HL-60 (cell line): ENCODE results near the gene DISP3.

Experiments used
- DNase-seq, 2 experiments: peaks; one replicate each; pipeline ENCODE4 v3.0.0-alpha.2; 2010 to 2020; ENCODE audit warnings: low read depth in 1 of 2, low spot score in 1 of 2
- H3K27ac ChIP-seq: fragments of 250-450 bp; sonication (Bioruptor Pico); replicated peaks from 2 replicates; pipeline ENCODE4 v1.5.1; 2020; ENCODE audit warnings: mild to moderate bottlenecking, moderate library complexity
- H3K27me3 ChIP-seq: fragments of 250-450 bp; sonication (Bioruptor Pico); 2 replicates; pipeline ENCODE4 v1.5.1; 2021; ENCODE audit warnings: mild to moderate bottlenecking, moderate library complexity; ENCODE audit not compliant: insufficient read depth, poor library complexity, severe bottlenecking
- H3K4me3 ChIP-seq: replicated peaks from 2 replicates; pipeline ENCODE4 v1.5.1; 2011; ENCODE audit warnings: mild to moderate bottlenecking, control low read depth, low read length; ENCODE audit not compliant: insufficient read depth
- CTCF ChIP-seq: IDR thresholded peaks from one replicate; pipeline ENCODE4 v1.5.1; 2011; ENCODE audit warnings: low read length, control low read depth, inconsistent platforms; ENCODE audit not compliant: insufficient read depth
- GABPA ChIP-seq: IDR thresholded peaks from 2 replicates; pipeline ENCODE4 v1.6.1; 2012; ENCODE audit warnings: low read depth
- POLR2AphosphoS5 ChIP-seq: IDR thresholded peaks from 2 replicates; pipeline ENCODE4 v1.6.1; 2012; ENCODE audit warnings: low read depth
- SPI1 ChIP-seq: IDR thresholded peaks from 2 replicates; pipeline ENCODE4 v1.6.1; 2012; ENCODE audit warnings: low read depth, mild to moderate bottlenecking, borderline replicate concordance
- TF ChIP-seq, protein P1 (sequence below): IDR thresholded peaks from 2 replicates; pipeline ENCODE4 v1.6.1; 2012; ENCODE audit warnings: low read depth; ENCODE audit not compliant: insufficient replicate concordance

Gene DISP3

DNA sequence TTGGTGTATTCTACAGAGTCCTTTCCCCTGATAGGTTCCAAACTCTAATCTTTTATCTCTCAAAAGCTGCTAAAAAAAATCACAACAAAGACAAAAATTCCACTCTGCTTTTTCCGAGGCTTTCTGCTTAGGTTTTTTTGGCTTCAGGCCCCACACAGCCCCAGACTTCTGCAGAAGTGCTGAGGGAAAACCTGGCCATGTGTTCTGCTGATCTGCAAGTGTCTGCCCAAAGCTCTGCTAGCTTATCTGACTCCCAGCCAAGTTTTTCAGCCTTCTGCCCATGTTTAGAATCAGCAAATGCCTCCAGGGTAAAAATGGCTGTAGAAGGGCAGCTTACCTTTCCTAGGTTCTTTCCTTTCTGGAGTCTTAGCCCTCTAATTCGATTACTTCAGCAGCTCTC is 28.4 kb downstream of the DISP3 start:
- no peaks in the 10 kb centered on the region for H3K27me3 ChIP-seq
- no peak overlapping the region for H3K27ac ChIP-seq
- H3K4me3 ChIP-seq, result no peak overlapping the region
- TF ChIP-seq CTCF (no peak), GABPA (no peak), SPI1 (no peak), POLR2AphosphoS5 (no peak)
- TF ChIP-seq, protein P1, sequence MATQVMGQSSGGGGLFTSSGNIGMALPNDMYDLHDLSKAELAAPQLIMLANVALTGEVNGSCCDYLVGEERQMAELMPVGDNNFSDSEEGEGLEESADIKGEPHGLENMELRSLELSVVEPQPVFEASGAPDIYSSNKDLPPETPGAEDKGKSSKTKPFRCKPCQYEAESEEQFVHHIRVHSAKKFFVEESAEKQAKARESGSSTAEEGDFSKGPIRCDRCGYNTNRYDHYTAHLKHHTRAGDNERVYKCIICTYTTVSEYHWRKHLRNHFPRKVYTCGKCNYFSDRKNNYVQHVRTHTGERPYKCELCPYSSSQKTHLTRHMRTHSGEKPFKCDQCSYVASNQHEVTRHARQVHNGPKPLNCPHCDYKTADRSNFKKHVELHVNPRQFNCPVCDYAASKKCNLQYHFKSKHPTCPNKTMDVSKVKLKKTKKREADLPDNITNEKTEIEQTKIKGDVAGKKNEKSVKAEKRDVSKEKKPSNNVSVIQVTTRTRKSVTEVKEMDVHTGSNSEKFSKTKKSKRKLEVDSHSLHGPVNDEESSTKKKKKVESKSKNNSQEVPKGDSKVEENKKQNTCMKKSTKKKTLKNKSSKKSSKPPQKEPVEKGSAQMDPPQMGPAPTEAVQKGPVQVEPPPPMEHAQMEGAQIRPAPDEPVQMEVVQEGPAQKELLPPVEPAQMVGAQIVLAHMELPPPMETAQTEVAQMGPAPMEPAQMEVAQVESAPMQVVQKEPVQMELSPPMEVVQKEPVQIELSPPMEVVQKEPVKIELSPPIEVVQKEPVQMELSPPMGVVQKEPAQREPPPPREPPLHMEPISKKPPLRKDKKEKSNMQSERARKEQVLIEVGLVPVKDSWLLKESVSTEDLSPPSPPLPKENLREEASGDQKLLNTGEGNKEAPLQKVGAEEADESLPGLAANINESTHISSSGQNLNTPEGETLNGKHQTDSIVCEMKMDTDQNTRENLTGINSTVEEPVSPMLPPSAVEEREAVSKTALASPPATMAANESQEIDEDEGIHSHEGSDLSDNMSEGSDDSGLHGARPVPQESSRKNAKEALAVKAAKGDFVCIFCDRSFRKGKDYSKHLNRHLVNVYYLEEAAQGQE, result no peak
- DNase-seq, result no peak

DNA sequence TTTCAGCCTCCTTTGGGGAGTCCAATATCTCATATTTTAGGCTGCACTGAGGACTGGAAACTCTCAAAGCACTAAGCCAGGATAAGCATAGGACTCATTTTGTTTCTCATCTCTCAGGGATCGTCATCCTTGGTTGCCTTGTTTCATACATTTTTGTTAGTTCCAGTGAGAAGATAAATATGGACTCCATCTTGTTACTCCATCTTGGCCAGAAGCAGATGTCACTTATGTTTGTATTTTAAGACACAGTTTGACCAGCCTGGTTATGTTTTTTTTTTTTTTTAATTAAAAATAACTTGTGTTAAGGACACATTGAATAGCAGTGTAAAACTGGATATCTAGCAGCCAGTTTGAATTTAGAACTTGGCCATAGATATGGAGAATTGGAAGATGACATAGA is 34.7 kb downstream of the DISP3 start:
- no peak for DNase-seq
- no peak overlapping the region for H3K27ac ChIP-seq
- H3K4me3 ChIP-seq, result no peak overlapping the region
- no peak for TF ChIP-seq SPI1
- no peak for TF ChIP-seq POLR2AphosphoS5
- TF ChIP-seq, protein P1, result no peak
- no peak for TF ChIP-seq CTCF
- TF ChIP-seq GABPA, result no peak
- no peaks in the 10 kb centered on the region for H3K27me3 ChIP-seq

DNA sequence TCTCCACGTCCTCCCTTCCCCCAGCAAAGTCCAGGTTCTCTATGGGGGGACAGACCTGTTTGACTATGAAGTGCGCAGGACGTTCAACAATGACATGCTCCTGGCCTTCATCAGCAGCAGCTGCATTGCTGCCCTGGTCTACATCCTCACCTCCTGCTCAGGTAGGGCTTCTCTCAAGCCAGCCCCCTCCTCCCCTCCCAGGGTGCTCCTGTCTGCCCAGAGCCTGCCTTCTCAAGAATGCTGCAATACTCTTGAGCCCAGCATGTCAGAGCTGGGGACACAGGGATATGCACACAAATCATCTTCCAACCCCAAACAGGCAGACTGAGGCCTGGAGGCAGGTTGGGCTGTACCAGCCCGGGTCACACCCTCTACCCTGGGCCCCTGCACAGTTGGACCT is 35.4 kb downstream of the DISP3 start:
- Histone ChIP-seq H3K4me3 (no peak overlapping the region), H3K27ac (no peak overlapping the region), H3K27me3 (no peaks in the 10 kb centered on the region)
- DNase-seq, result no peak
- TF ChIP-seq GABPA (no peak), CTCF (no peak), SPI1 (no peak), POLR2AphosphoS5 (no peak)
- TF ChIP-seq, protein P1, result no peak
